MM.1S (cell line): ENCODE measurements around the gene MAT2A.

Experiments
- DNase-seq: peaks from one replicate; pipeline ENCODE4 v3.0.0-alpha.2; 2015
- H2AFZ ChIP-seq: fragments of 300-600 bp; sonication (generic); 2 replicates; pipeline ENCODE4 v1.6.0; 2016; ENCODE audit warnings: antibody characterized with exemption, low read length
- H3F3A ChIP-seq: fragments of 300-600 bp; sonication (generic); 2 replicates; pipeline ENCODE4 v1.6.1; 2016; ENCODE audit warnings: mild to moderate bottlenecking, antibody characterized with exemption, low read length, moderate library complexity, mixed read lengths; ENCODE audit not compliant: insufficient read depth
- H3K27ac ChIP-seq: fragments of 300-600 bp; sonication (generic); 2 replicates; pipeline ENCODE4 v1.5.1; 2016; ENCODE audit warnings: mild to moderate bottlenecking, low read length
- H3K27me3 ChIP-seq: fragments of 300-600 bp; sonication (generic); replicated peaks from 2 replicates; pipeline ENCODE4 v1.6.0; 2016; ENCODE audit warnings: low read length; ENCODE audit not compliant: insufficient read depth
- H3K36me3 ChIP-seq: fragments of 300-600 bp; sonication (generic); replicated peaks from 2 replicates; pipeline ENCODE4 v1.6.1; 2016; ENCODE audit warnings: mild to moderate bottlenecking, low read length, mixed read lengths; ENCODE audit not compliant: insufficient read depth
- H3K4me1 ChIP-seq: fragments of 300-600 bp; sonication (generic); 2 replicates; pipeline ENCODE4 v1.6.1; 2016; ENCODE audit warnings: low read length, mixed read lengths
- H3K4me2 ChIP-seq: fragments of 300-600 bp; sonication (generic); 2 replicates; pipeline ENCODE4 v1.6.0; 2016; ENCODE audit warnings: low read depth, low read length
- H3K4me3 ChIP-seq: fragments of 300-600 bp; sonication (generic); 2 replicates; pipeline ENCODE4 v1.5.1; 2016; ENCODE audit warnings: low read length, mixed read lengths
- H3K79me2 ChIP-seq: fragments of 300-600 bp; sonication (generic); 2 replicates; pipeline ENCODE4 v1.6.1; 2016; ENCODE audit warnings: mixed run types, low read length, mixed read lengths
- H3K9ac ChIP-seq: fragments of 300-600 bp; sonication (generic); 2 replicates; pipeline ENCODE4 v1.6.1; 2016; ENCODE audit warnings: low read length, mixed read lengths
- H3K9me2 ChIP-seq: fragments of 300-600 bp; sonication (generic); replicated peaks from 2 replicates; pipeline ENCODE4 v1.6.1; 2016; ENCODE audit warnings: mild to moderate bottlenecking, low read length, mixed read lengths; ENCODE audit not compliant: insufficient read depth
- H3K9me3 ChIP-seq: fragments of 300-600 bp; sonication (generic); replicated peaks from 2 replicates; pipeline ENCODE4 v1.6.1; 2016; ENCODE audit warnings: mild to moderate bottlenecking, low read length, mixed read lengths; ENCODE audit not compliant: insufficient read depth
- H4K20me1 ChIP-seq: fragments of 300-600 bp; sonication (generic); 2 replicates; pipeline ENCODE4 v1.6.1; 2016; ENCODE audit warnings: mild to moderate bottlenecking, low read length, moderate library complexity, mixed read lengths; ENCODE audit not compliant: insufficient read depth
- CTCF ChIP-seq: fragments of 300-600 bp; sonication (generic); IDR thresholded peaks from 2 replicates; pipeline ENCODE4 v1.5.1; 2016; ENCODE audit warnings: antibody characterized with exemption, low read length, mixed read lengths
- EZH2 ChIP-seq: fragments of 300-600 bp; sonication (generic); optimal IDR thresholded peaks from 2 replicates; pipeline ENCODE3; 2017; ENCODE audit warnings: low read depth, mild to moderate bottlenecking, antibody characterized with exemption, low read length, mixed read lengths
- EZH2phosphoT487 ChIP-seq: fragments of 300-600 bp; sonication (generic); IDR thresholded peaks from 2 replicates; pipeline ENCODE4 v1.6.1; 2018; ENCODE audit warnings: antibody characterized with exemption, low read length

Gene MAT2A

GRCh38 chr2:85505551-85506238 is 33.3 kb upstream of the MAT2A start:
- Histone ChIP-seq H3K4me3 (no peak overlapping the region), H3K27ac (no peak overlapping the region), H3K9me2 (no peaks in the 10 kb centered on the region), H3K27me3 (no peaks in the 10 kb centered on the region), H2AFZ (no peak overlapping the region), H4K20me1 (no peaks in the 10 kb centered on the region), H3K4me2 (no peak overlapping the region), H3K9ac (no peak overlapping the region), H3K4me1 (no peaks in the 10 kb centered on the region), H3K36me3 (no peaks in the 10 kb centered on the region), H3K79me2 (no peaks in the 10 kb centered on the region), H3F3A (no peaks in the 10 kb centered on the region), H3K9me3 (no peaks in the 10 kb centered on the region)
- DNase-seq: no peak
- TF ChIP-seq EZH2phosphoT487: no peak
- TF ChIP-seq CTCF: no peak
- TF ChIP-seq EZH2: no peak

GRCh38 chr2:85506768-85507181 is 32.2 kb upstream of the MAT2A start:
- H3K4me1 ChIP-seq: no peaks in the 10 kb centered on the region
- no peak overlapping the region for H3K4me3 ChIP-seq
- H3K36me3 ChIP-seq: no peaks in the 10 kb centered on the region
- DNase-seq: no peak
- H3K79me2 ChIP-seq: no peaks in the 10 kb centered on the region
- H4K20me1 ChIP-seq: no peaks in the 10 kb centered on the region
- no peak overlapping the region for H3K9ac ChIP-seq
- no peak overlapping the region for H3K4me2 ChIP-seq
- H3F3A ChIP-seq: no peaks in the 10 kb centered on the region
- H3K9me2 ChIP-seq: no peaks in the 10 kb centered on the region
- H3K27ac ChIP-seq: no peak overlapping the region
- no peaks in the 10 kb centered on the region for H3K27me3 ChIP-seq
- TF ChIP-seq EZH2 (no peak), EZH2phosphoT487 (no peak)
- no peak overlapping the region for H2AFZ ChIP-seq
- no peaks in the 10 kb centered on the region for H3K9me3 ChIP-seq

GRCh38 chr2:85511008-85511811 is 27.8 kb upstream of the MAT2A start:
- H3K27me3 ChIP-seq: no peaks in the 10 kb centered on the region
- no peaks in the 10 kb centered on the region for H3K9me2 ChIP-seq
- no peak overlapping the region for H3K9ac ChIP-seq
- H4K20me1 ChIP-seq: no peaks in the 10 kb centered on the region
- H3K27ac ChIP-seq: no peak overlapping the region
- no peaks in the 10 kb centered on the region for H3K79me2 ChIP-seq
- no peak overlapping the region for H3K4me2 ChIP-seq
- DNase-seq: no peak
- no peaks in the 10 kb centered on the region for H3K9me3 ChIP-seq
- H3F3A ChIP-seq: no peaks in the 10 kb centered on the region
- no peak overlapping the region for H3K4me3 ChIP-seq
- H2AFZ ChIP-seq: no peak overlapping the region
- TF ChIP-seq EZH2: no peak
- no peak for TF ChIP-seq CTCF
- no peak for TF ChIP-seq EZH2phosphoT487
- H3K36me3 ChIP-seq: no peaks in the 10 kb centered on the region
- no peaks in the 10 kb centered on the region for H3K4me1 ChIP-seq

GRCh38 chr2:85514323-85514722 is 24.6 kb upstream of the MAT2A start:
- H3K4me1 ChIP-seq: no peaks in the 10 kb centered on the region

More at GRCh38 chr2:85514323-85514722, 24.6 kb upstream of the MAT2A start:
- Histone ChIP-seq H3K4me3 (no peak overlapping the region), H3K79me2 (no peaks in the 10 kb centered on the region), H2AFZ (no peak overlapping the region), H3K9ac (no peak overlapping the region), H3K9me2 (no peaks in the 10 kb centered on the region), H3K27ac (no peak overlapping the region), H4K20me1 (no peaks in the 10 kb centered on the region), H3K36me3 (no peaks in the 10 kb centered on the region), H3K4me2 (no peak overlapping the region), H3K9me3 (no peaks in the 10 kb centered on the region), H3K27me3 (no peaks in the 10 kb centered on the region), H3F3A (no peaks in the 10 kb centered on the region)
- no peak for TF ChIP-seq CTCF
- no peak for TF ChIP-seq EZH2
- TF ChIP-seq EZH2phosphoT487: no peak
- no peak for DNase-seq
